NCI-H526 treated with DMSO at 0.1 percent for 48 hours (cell line): Measurements from ENCODE around the gene KRIT1.

Source experiments
- DNase-seq: peaks from one replicate; lab custom pipeline; 2025; lab: John Stamatoyannopoulos, UW

The KRIT1 gene

GRCh38 chr7:92150450-92151017 lies 95.2 kb downstream of the KRIT1 start:
- DNase-seq: no peak

GRCh38 chr7:92149736-92150239 lies 95.9 kb downstream of the KRIT1 start:
- no peak for DNase-seq
